Naive B cell (primary cell): ENCODE results near the gene THYN1. TPM values are rescaled to one million over a fixed set of nuclear protein-coding genes. Genes with fewer than 3 reads are reported as not detected.
"Not testable (repeated sequence)": the region's sequence is repeated elsewhere in the genome, so short reads cannot be mapped to it uniquely, and the experiment has no call there.

Experiments
- ATAC-seq, 2 donors: fragments of 150-1000 bp; cut with Tn5 transposase; 2 replicates each; pipeline ENCODE4 v1.10.0; 2021; ENCODE audit warnings: low read depth in 2 of 2, mild to moderate bottlenecking in 2 of 2, moderate library complexity in 2 of 2
- DNase-seq: peaks from one replicate; pipeline ENCODE4 v3.0.0; 2022
- H3K27ac Mint-ChIP-seq, 6 donors: one replicate each; pipeline ENCODE4 v1.8.0; 2020 to 2022; ENCODE audit warnings: mild to moderate bottlenecking in 6 of 6, mixed read lengths in 6 of 6, moderate library complexity in 5 of 6, inconsistent platforms in 2 of 6
- H3K27me3 Mint-ChIP-seq, 3 donors: one replicate each; pipeline ENCODE4 v1.8.0; 2021 to 2022; ENCODE audit warnings: mixed read lengths in 3 of 3, mild to moderate bottlenecking in 1 of 3
- H3K36me3 Mint-ChIP-seq, 2 donors: one replicate each; pipeline ENCODE4 v1.8.0; 2020 to 2022; ENCODE audit warnings: mixed read lengths in 2 of 2, inconsistent platforms in 1 of 2, mild to moderate bottlenecking in 1 of 2
- H3K4me1 Mint-ChIP-seq, 3 donors: one replicate each; pipeline ENCODE4 v1.8.0; 2020 to 2022; ENCODE audit warnings: mixed read lengths in 3 of 3, inconsistent platforms in 1 of 3, mild to moderate bottlenecking in 1 of 3, moderate library complexity in 1 of 3
- H3K4me3 Mint-ChIP-seq, 8 donors: one replicate each; pipeline ENCODE4 v1.8.0; 2020 to 2022; ENCODE audit warnings: mild to moderate bottlenecking in 8 of 8, mixed read lengths in 8 of 8, moderate library complexity in 8 of 8, inconsistent platforms in 2 of 8
- H3K9me3 Mint-ChIP-seq, 7 donors: one replicate each; pipeline ENCODE4 v1.8.0; 2020 to 2022; ENCODE audit warnings: mixed read lengths in 7 of 7, mild to moderate bottlenecking in 5 of 7, inconsistent platforms in 2 of 7, moderate library complexity in 1 of 7
- polyA plus RNA-seq, 6 donors: library from polyadenylated mRNA; unstranded; fragments of 300-500 nt; fragmentation: Illumina TruSeq; gene quantifications; one replicate each; pipeline ENCODE4 v1.2.3, GENCODE V29; 2021; ENCODE audit warnings: low read depth in 6 of 6

Gene THYN1
- polyA plus RNA-seq, 6 donors from 2014 or later: 60.5 to 109 (median 71.1) TPM

DNA sequence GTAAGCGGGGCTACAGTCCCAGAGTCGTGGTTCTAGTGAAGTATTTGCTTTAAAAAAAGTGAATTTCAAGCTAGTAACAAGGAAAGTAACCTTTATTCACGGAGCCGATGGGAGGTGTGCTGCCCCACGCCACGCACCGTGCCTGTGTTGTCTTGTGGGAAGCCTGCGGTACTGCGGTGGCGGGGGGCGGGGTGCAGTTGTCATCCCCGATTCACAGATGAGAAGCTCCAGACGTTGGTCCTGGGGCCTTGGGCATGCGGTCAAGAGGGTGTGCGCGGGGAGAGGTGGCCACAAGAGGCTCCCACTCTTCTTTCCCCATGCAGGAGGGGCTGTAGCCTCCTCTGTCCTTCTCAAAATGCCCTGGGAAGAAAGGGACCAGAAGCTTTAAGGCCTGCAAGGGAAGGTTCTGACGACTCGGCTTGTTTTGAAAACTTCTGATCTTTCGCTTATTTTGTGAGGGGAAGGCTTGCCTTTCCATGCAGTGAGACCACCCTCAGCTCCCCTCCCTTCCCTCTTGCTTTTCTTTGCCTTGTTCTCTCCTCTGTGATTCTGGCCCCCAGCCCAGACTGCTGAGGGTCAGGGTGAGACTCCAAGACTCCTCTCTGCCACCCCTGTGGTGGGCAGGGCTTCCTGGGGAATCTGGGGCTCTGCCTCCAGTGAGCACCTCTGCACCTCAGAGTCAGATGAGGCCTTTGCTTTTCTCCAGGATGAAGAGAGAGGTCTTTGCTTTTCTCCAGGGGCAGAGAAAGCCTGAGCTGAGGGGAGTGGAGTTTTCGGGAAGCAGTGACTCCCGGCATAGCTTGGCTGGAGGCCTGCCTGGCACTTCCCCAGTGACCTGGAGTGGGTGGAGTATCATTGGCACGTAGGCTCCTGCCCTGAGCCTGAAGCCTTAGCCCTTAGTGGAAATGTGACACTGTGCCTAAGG is 29.2 kb upstream of the THYN1 start:
- no peak for ATAC-seq
- peaks cover 2 to 3% (median 2%) of the 10 kb centered on the region in 3 donors for H3K4me1 Mint-ChIP-seq
- no peak for DNase-seq
- H3K36me3 Mint-ChIP-seq: peaks cover 0 to 7% of the 10 kb centered on the region in 2 donors
- H3K27me3 Mint-ChIP-seq: peaks cover 36 to 71% (median 50%) of the 10 kb centered on the region in 3 donors
- no peak overlapping the region for H3K4me3 Mint-ChIP-seq
- no peak overlapping the region for H3K27ac Mint-ChIP-seq
- peaks cover 0 to 15% (median 10%) of the 10 kb centered on the region in 7 donors for H3K9me3 Mint-ChIP-seq

DNA sequence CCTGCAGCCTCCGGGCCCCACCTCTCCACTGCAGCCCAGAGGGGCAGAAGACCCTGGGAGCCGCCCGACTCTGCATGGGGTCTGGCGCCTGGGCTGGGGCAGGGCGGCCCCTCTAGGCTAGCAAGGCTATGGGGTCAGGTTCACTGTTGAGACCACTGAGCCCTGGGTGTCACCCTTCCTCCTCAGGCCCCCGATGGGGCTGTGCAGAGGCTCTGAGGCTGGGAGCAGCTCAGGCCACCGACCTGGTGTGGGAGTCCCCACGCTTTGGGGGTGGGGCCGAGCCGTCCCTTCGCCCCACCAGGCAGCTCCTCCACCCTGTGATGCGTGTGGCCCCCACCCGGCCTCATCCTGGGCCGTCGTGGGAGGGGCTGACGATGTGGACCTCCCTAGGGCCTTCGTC is 28.5 kb upstream of the THYN1 start:
- not testable (repeated sequence) for H3K27ac Mint-ChIP-seq, H3K36me3 Mint-ChIP-seq, DNase-seq, ATAC-seq, H3K4me3 Mint-ChIP-seq, H3K4me1 Mint-ChIP-seq
- H3K9me3 Mint-ChIP-seq: peaks cover 0 to 15% (median 10%) of the 10 kb centered on the region in 7 donors
- H3K27me3 Mint-ChIP-seq: peaks cover 40 to 76% (median 56%) of the 10 kb centered on the region in 3 donors

DNA sequence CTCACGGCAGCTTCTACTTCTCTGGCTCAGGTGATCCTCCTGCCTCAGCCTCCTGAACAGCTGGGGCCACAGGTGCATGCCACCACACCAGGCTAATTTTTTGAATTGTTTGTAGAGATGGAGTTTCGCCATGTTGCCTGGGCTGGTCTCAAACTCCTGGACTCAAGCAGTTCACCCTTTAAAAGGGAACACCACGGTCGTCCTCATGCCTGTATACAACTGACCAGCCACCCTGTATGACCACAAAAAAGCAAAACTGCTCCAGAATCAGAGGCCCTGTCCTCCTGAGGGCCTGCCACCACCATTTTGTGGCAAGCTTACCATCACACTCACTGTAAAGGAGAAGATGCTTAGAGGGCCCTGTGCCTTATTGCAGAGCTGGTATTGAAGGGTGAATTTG is 25.2 kb upstream of the THYN1 start:
- no peak for DNase-seq
- Mint-ChIP-seq H3K4me3 (peak overlapping the region in 1 of 8 donors; percentile 30), H3K36me3 (peaks cover 0 to 7% of the 10 kb centered on the region in 2 donors), H3K4me1 (peaks cover 15 to 20% (median 19%) of the 10 kb centered on the region in 3 donors), H3K9me3 (peaks cover 0 to 15% (median 10%) of the 10 kb centered on the region in 7 donors), H3K27me3 (peaks cover 54 to 76% (median 67%) of the 10 kb centered on the region in 3 donors), H3K27ac (no peak overlapping the region)
- no peak for ATAC-seq

DNA sequence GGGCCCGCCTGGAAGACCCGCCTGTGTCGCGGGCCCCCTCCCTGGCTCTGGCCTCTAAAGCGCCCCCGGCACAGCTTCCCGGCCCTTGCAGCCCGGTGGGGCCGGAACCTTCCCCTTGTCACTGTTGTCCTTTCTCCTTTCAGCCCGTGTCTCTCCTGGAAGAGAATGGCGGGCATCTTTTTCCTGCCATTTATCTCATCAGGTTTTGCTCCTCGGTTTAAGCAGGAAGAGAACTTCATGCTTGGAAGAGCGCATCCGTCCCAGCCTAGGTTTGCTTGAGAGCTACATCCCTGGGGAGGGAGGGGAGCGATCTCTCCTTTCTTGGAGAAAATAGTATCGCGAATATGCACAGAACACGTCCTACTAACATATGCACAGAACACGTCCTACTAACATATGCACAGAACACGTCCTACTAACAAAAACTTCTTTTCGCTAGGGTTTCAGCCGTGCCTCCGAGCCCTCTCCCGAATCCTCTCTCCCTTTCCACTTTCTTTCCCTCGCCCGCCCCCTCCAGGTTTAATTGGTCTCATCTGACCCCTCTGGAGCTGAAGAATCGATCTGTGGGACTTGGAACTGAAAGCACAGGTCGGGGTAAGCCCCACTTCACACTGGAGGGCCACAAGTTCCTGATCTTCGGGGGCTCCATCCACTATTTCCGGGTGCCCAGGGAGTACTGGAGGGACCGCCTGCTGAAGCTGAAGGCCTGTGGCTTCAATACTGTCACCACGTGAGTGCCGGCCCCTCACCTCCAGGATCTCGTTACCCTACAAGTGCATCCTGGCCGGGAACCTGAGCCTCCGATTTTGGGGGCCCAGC is 24.2 kb upstream of the THYN1 start:
- Mint-ChIP-seq H3K27ac (peak overlapping the region in 1 of 6 donors; percentile 12), H3K27me3 (peaks cover 64 to 81% (median 74%) of the 10 kb centered on the region in 3 donors), H3K4me1 (peaks cover 18 to 26% (median 23%) of the 10 kb centered on the region in 3 donors), H3K36me3 (peaks cover 0 to 7% of the 10 kb centered on the region in 2 donors), H3K4me3 (peak overlapping the region; percentile 80 to 90 (median 83)), H3K9me3 (peaks cover 0 to 15% (median 10%) of the 10 kb centered on the region in 7 donors)
- DNase-seq (no peak), ATAC-seq (no peak)

DNA sequence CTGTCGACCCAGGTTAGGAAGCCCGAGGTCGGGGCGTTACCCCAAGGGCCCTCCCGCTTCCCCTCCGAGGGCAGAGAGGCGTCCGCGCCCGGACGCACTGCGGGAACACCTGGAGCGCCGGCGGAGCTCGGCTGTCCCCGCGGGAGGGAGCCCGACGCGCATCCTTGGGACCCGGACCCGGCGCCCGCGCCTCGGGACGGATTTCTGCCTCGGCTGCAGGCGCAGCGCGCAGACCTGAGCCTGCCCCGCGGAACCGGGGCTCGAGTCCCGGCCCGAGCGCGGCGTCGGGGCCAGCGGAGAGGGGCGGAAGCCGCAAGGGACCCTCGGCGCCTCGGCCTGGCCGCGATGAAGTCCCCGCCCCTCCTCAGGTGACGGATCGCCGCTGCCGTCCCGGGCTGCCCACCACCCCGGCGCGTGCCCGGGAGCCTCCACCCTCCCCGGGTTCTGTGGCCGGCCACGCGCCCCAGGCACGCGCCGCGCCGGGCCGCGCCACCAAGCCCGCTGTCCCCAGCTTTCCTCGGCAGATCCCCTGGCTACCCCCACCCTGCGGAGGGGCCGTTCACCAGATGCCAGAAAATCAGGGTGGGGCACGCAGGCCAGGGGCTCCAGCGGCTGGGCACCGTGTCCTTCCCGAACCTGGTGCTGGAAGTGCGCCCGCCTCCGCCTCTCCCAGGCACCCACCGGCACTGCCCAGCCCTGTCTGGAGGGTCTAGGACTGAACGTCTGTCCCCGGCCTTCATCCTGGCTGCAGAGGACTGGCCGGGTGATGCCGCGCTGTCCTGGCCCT is 23.4 kb upstream of the THYN1 start:
- peaks cover 0 to 15% (median 10%) of the 10 kb centered on the region in 7 donors for H3K9me3 Mint-ChIP-seq
- peaks cover 69 to 82% (median 80%) of the 10 kb centered on the region in 3 donors for H3K27me3 Mint-ChIP-seq
- no peak overlapping the region for H3K27ac Mint-ChIP-seq
- H3K36me3 Mint-ChIP-seq: peaks cover 0 to 7% of the 10 kb centered on the region in 2 donors
- H3K4me1 Mint-ChIP-seq: peaks cover 18 to 26% (median 23%) of the 10 kb centered on the region in 3 donors
- DNase-seq (no peak), ATAC-seq (peak in 1 of 2 donors; percentile 20)
- H3K4me3 Mint-ChIP-seq: peak overlapping the region; percentile 79 to 90 (median 88)

DNA sequence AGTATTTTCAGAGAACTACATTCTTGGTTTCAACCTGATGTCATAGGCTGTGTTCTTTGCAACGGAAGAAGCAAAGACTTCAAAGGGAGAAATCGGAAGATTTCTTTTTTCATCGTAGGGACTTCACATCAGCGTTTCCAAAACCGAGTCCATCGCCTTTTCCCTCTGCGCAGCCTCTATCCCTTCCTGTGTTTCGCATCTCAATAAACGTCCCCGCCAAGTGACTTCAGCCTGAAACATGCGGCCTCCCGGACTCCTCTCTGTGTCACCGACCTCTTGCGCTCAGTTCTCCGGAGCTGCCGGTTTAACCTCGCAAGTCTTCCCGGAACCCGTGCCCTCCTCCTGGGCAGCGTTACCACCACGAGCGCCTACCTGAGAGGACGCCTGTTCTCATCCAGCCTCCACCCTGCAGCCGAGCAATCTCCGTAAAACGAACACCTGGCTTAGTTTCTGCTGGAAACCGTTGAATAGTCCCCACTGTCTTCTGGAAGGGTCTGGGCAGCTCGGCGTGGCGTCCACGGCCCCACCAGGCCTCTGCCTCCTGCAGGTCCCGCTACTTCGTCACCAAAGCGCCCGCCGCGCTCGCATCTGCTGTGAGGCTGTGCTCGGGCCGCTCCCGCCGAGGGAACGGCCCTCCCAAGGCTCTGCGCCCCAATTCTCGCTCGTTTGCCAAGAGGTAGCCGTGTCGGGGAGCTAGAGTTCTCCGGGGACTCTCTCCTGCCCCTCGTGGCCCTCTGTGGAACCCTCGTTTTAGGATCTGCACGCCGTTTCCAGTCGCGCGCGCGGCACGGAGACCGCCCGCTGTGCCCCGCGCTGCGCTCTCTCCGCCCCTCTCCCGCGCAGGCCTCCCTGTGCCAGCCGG is 22.6 kb upstream of the THYN1 start, which contains the start of gene GLB1L3:
TSS of gene GLB1L3 (plus strand) at position 846 of the 862 bp plus-strand sequence. CDS start 362 bp downstream, outside the sequence.
- peaks cover 18 to 26% (median 23%) of the 10 kb centered on the region in 3 donors for H3K4me1 Mint-ChIP-seq
- H3K27ac Mint-ChIP-seq: peak within 1 kb of the TSS in 1 of 6 donors; percentile 59
- H3K36me3 Mint-ChIP-seq: peaks cover 0 to 7% of the 10 kb centered on the region in 2 donors

DNA sequence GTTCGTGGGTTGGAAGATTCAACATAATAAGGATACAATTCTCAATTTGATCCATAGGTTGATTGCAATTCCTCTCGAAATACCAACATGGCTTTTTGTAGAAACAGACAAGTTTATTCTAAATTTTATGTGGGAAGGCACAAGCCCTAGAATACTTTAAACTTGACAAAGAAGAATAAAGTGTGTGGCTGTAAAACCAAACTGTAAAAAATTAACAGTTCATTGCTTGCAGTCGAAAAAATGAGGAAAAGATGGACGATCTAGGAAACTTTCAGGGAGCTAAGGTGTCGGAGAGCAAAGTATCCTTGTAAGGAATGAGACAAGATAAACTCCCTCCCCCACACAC is 22.0 kb upstream of the THYN1 start:
- H3K9me3 Mint-ChIP-seq: peaks cover 0 to 15% (median 10%) of the 10 kb centered on the region in 7 donors
- no peak overlapping the region for H3K27ac Mint-ChIP-seq
- peaks cover 18 to 26% (median 23%) of the 10 kb centered on the region in 3 donors for H3K4me1 Mint-ChIP-seq
- peaks cover 77 to 85% (median 81%) of the 10 kb centered on the region in 3 donors for H3K27me3 Mint-ChIP-seq
- H3K4me3 Mint-ChIP-seq: peak overlapping the region in 7 of 8 donors; percentile 71 to 90 (median 85)
- H3K36me3 Mint-ChIP-seq: peaks cover 0 to 7% of the 10 kb centered on the region in 2 donors
- ATAC-seq (no peak), DNase-seq (no peak)

More for the DNA sequence above, 22.6 kb upstream of the THYN1 start, which contains the start of gene GLB1L3:
- peak; percentile 39 for DNase-seq
- ATAC-seq: peak; percentile 87 to 90
- Mint-ChIP-seq H3K9me3 (peaks cover 0 to 15% (median 10%) of the 10 kb centered on the region in 7 donors), H3K27me3 (peaks cover 77 to 85% (median 81%) of the 10 kb centered on the region in 3 donors), H3K4me3 (peak within 1 kb of the TSS; percentile 80 to 90 (median 88))

DNA sequence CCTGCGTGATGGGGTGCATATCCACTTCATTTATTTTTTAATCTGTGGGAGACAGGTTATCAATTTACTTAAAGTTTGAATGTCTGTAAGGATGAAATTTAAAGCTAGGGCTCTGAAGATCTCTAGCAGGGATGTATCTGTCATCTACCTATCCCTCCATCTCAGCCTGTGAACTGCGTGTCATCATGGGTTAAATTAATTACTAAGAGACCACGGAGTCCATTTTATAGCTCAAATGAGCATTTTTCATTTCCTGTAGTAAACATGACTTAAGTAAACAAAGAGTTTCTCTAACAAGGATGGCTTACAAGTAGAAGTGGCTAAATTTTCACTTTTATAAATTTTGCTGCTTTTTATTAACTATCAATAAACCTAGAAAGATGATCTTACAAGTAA is 20.2 kb upstream of the THYN1 start:
- ATAC-seq: no peak
- Mint-ChIP-seq H3K4me3 (no peak overlapping the region), H3K4me1 (peaks cover 18 to 26% (median 23%) of the 10 kb centered on the region in 3 donors)

DNA sequence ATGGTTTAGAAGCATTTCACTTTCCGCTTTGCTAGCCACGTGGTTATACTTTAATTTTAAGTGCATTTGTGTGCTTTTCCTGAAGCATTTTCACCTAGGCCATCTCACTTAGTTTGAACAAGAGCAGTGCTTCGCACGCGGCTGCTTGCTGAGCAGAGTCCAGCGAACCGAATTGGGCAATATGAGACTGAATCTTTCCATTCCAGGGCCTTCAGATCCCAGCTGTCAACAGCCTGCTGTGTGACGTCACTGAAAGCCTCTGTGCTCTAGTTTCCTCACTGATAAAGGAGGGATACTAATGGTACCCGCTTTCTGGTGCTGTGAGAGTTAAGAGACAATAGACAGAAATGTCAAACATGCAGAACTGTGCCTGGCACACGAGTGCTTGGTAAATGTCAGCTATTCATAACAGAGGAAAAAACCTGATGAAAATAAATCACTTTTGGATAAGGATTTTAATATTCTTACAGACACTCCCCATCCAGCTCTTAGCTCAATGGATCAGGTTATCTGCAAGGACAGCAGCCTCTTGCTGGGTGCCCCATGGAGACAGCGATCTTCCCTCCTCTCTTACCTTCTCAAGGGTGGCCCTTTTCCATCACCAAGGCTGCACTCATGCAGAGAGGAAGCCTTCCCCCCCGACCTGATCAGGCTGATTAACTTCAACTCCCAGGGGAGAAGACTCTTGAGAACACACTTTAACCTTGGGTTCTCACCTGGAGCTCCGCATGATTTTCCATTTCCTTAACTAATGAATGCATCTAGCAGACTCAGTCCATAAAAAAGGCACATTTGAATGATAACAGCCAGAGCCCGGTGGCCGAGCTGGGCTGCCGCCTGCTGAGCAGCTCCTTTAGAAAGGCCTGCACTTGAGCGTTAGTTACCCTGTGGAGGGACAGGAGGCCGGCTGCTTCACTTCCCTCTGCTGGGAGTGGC is 19.5 kb upstream of the THYN1 start:
- no peak overlapping the region for H3K4me3 Mint-ChIP-seq
- H3K27ac Mint-ChIP-seq: no peak overlapping the region
- no peaks in the 10 kb centered on the region for H3K36me3 Mint-ChIP-seq
- H3K9me3 Mint-ChIP-seq: peaks cover 0 to 3% (median 0%) of the 10 kb centered on the region in 7 donors
- peaks cover 18 to 26% (median 22%) of the 10 kb centered on the region in 3 donors for H3K4me1 Mint-ChIP-seq
- no peak for ATAC-seq
- DNase-seq: no peak
- H3K27me3 Mint-ChIP-seq: peaks cover 72 to 77% (median 77%) of the 10 kb centered on the region in 3 donors

More for the DNA sequence above, 20.2 kb upstream of the THYN1 start:
- Mint-ChIP-seq H3K36me3 (peaks cover 0 to under 1% of the 10 kb centered on the region in 2 donors), H3K9me3 (peaks cover 0 to 5% (median 2%) of the 10 kb centered on the region in 7 donors), H3K27ac (no peak overlapping the region), H3K27me3 (peaks cover 72 to 76% (median 75%) of the 10 kb centered on the region in 3 donors)
- DNase-seq: no peak

DNA sequence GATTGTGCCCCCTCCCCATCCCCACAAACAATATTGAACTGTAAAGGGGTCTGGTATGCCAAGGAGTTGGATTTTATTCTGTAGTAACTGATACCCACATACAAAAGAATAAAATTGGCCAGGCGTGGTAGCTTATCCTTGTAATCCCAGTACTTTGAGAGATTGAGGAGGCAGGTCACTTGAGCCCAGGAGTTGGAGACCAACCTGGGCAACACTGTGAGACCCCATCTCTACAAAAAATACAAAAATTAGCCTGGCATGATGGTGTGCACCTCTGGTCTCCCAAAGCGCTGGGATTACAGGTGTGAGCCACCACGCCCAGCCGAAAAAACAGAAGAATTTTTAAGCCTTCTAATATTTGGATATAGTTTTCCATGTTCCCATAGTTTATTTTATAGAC is 18.8 kb upstream of the THYN1 start:
- H3K27ac Mint-ChIP-seq: no peak overlapping the region
- no peak for DNase-seq
- H3K36me3 Mint-ChIP-seq: no peaks in the 10 kb centered on the region
- no peak overlapping the region for H3K4me3 Mint-ChIP-seq
- H3K27me3 Mint-ChIP-seq: peaks cover 65 to 76% (median 70%) of the 10 kb centered on the region in 3 donors
- no peaks in the 10 kb centered on the region for H3K9me3 Mint-ChIP-seq
- H3K4me1 Mint-ChIP-seq: peaks cover 13 to 20% (median 16%) of the 10 kb centered on the region in 3 donors
- ATAC-seq: no peak

DNA sequence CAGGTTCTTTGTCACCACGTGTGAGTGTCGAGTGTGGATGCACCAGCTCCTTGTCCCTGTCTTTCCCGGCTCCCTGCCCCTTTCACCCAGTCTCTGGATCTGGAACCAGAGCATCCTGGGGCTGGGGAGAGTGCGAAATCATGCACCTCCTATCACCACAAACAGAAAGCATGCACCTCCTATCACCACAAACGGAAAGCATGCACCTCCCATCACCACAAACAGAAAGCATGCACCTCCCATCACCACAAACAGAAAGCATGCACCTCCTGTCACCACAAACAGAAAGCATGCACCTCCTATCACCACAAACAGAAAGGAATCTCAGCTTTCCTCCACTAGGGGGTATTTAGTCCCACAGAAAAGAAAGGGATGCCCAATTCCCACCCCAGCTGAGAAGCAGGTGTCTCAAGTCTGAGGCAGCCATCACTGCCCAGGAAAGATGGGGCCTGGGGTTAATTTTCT is 17.1 kb upstream of the THYN1 start:
- DNase-seq: no peak
- peaks cover 4 to 9% (median 6%) of the 10 kb centered on the region in 3 donors for H3K4me1 Mint-ChIP-seq
- H3K27ac Mint-ChIP-seq: no peak overlapping the region
- H3K36me3 Mint-ChIP-seq: no peaks in the 10 kb centered on the region
- no peak for ATAC-seq
- H3K9me3 Mint-ChIP-seq: peaks cover 0 to 3% (median 0%) of the 10 kb centered on the region in 7 donors
- H3K4me3 Mint-ChIP-seq: no peak overlapping the region
- H3K27me3 Mint-ChIP-seq: peaks cover 54 to 66% (median 59%) of the 10 kb centered on the region in 3 donors
